Mammary epithelial cell (primary cell): Measurements from ENCODE around the gene LTA4H.

Experiments used
- CTCF ChIP-seq, 2 donors: IDR thresholded peaks in 1 of 2; conservative IDR thresholded peaks in 1 of 2; 2 replicates each; pipeline ENCODE4 v1.5.1; 2011 to 2012; ENCODE audit warnings: inconsistent platforms in 2 of 2, low read length in 2 of 2, mild to moderate bottlenecking in 2 of 2, control low read depth in 1 of 2, low read depth in 1 of 2; ENCODE audit not compliant: insufficient read depth in 1 of 2; ENCODE audit errors: extremely low read depth in 1 of 2
- EZH2 ChIP-seq: IDR thresholded peaks from 2 replicates; pipeline ENCODE4 v1.6.1; 2012; ENCODE audit warnings: low read length, inconsistent platforms, borderline replicate concordance

GRCh38 chr12:96036765-96037455, 1.5 kb upstream of the LTA4H start:
- no peak for TF ChIP-seq CTCF (conservative IDR thresholded peaks at IDR 0.05 in 1 of 2, IDR thresholded peaks at IDR 0.05 in 1 of 2; ENCODE audit: extremely low read depth in 1 of 2, insufficient read depth in 1 of 2, low read depth in 1 of 2, low read length in 2 of 2)
- no peak for TF ChIP-seq EZH2
